GM21360 (cell line): ENCODE measurements around the gene COL25A1.
"Not testable (repeated sequence)": the region's sequence is repeated elsewhere in the genome, so short reads cannot be mapped to it uniquely, and the experiment has no call there.

Source experiments
- ATAC-seq: cut with Tn5 transposase; IDR thresholded peaks from one replicate; pipeline ENCODE4 v1.9.1; 2021; ENCODE audit warnings: mild to moderate bottlenecking, moderate library complexity; ENCODE audit not compliant: unreplicated experiment

Gene COL25A1

GRCh38 chr4:109174224-109174953 is 128.1 kb downstream of the COL25A1 start:
- ATAC-seq = no peak

- no peak for ATAC-seq
Measured at GRCh38 chr4:109172301-109172700, 130.2 kb downstream of the COL25A1 start.

GRCh38 chr4:109171070-109171469 is 131.4 kb downstream of the COL25A1 start:
- ATAC-seq = no peak

DNA sequence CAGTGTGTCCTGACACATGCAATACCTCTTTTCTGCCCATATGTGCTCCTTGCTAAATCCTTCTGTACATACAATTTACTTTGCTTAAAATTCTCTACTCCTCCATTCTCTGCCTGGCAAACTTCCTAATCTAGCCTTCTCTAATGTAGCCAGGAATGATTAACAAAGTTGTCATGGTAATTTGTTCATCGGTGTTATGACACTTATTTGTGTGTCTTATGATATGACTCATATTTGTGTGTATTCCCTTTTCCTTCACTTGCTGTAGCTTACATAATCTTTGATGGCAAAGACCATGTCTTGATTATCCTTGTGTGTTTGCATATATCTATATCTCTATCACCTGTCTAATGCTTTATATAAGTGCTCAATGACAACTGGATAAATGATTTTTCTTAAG is 133.3 kb downstream of the COL25A1 start:
- ATAC-seq = no peak

DNA sequence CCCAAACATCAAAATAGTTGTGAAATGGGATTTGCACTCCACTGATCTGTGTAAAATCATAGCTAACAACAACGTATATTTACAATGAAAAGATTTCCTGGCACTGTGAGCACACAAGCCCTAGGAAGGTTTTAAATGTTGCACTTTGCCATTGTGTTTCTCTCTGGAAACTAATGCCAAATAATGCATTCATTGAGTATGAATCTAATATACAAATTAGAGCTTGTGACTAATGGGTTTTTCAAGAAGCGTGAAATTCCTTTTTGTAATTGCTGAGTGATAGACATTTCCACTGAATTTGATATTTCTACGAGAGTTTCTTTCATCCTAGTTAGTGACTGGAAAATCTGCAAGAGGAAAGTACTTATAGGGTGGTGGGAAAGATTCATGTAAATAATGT is 135.9 kb downstream of the COL25A1 start:
- no peak for ATAC-seq

DNA sequence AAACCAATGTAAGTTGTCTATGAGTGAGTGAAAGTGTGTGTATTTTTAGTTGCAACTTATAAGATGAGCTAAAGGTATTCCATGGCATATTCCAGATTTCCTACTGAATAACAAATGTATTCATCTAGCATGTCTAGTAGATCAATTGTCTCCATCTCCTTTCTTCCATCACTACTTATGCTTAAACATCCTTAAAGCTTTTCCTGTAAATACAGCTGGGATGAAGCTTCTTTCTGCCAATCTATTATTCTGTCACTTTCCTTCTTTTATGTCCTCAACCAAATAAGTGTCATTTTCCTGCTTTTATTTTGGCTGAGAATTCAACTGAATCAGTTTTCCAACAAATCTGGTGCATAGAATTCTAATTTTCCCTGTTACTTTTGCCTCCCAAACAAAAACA is 136.3 kb downstream of the COL25A1 start:
- no peak for ATAC-seq

GRCh38 chr4:109164011-109164410 is 138.4 kb downstream of the COL25A1 start:
- no peak for ATAC-seq

DNA sequence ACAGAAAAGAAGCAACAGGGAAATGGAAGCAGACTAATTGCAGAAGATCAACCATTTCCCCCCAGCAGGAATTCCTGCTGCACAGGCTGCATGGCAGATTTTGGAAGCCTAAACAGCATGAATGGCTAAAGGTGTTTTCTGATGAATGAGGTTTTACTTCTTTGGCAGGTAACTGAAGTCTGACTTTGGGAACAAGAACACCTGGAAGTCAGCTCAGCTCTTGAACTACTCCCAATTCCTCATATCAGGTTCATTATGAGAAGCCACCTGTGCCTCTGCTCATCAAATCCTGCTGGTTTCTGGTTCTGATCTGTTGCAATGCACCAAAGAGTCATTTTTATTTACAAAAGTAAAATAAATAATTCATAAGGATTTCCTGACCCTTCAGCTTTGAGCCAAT is 139.0 kb downstream of the COL25A1 start:
- no peak for ATAC-seq

DNA sequence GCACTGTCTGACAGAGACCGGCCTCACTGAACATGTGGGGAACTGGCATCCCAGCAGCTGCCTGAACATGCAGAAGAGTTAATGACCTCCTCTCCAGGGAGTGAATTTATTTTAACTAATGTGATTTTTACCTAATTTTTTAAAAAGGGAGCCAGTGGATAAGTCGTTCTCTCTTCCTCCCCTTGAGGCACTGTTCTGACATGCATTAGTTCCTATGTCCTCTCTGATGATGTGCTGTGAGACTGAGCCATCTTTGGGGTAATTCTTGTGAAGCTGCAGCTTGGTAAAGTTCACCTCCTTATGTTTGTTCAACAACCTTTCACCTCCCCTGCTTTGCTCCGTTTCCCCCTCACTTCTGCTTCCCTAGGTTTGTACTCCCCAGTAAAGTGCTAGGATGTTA is 139.7 kb downstream of the COL25A1 start:
- no peak for ATAC-seq

DNA sequence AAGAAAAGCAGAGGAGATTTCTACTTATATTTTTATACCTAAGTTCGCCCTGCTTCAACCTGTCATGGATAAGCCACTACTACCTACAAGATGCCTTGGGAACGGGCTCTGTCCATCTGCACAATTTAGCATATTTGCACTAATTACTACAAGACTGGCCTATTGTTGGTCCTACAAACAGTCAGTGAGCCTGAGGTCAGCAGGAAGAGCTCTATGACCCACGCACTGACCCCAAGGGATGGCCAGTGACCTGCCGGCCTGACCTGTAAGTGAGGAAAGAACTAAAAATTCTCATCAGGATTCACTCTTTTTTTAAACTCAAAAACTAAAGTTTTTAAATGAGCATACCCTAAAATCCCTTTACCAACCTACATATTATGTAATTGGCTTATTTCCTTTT is 142.0 kb downstream of the COL25A1 start:
- no peak for ATAC-seq

- ATAC-seq = no peak
Measured at GRCh38 chr4:109157696-109158095, 144.8 kb downstream of the COL25A1 start.

DNA sequence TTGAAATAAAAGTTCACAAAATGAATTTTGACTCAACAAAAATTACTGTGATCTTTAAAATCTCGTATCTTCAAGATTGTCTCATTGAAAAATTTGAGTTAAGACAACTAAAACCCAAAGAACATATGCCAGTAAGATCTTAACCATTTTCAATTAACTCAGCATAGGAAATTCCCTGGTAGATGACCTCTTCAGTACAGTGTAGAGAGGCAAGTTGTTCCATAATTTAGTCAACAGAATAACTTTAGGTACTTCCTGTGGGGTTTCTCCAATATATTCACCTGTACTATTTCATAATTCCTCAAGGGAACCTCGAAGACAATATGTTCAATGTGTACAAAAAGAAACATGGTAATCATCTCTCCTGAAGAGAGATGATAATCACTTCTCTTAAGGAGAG is 145.3 kb downstream of the COL25A1 start:
- no peak for ATAC-seq

DNA sequence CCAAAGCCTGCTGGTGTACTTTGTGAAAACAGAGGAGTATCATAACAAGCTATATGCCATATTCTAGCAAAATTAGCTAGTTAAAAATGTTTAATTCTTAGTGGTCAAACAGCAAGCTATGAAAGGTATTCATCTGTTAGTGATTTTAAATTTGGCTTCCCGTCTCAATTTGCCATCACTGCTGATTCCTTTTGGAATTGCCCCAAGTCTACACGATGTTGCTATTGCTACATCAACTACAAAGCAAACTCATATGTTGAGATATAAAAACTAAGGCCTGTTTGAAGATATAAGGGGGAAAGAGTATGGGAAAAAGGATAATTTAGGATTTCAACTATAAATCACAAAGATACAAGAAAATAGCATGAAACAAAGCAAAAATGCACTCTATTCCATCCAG is 146.1 kb downstream of the COL25A1 start:
- no peak for ATAC-seq

GRCh38 chr4:109155682-109156283 is 146.7 kb downstream of the COL25A1 start:
- no peak for ATAC-seq

GRCh38 chr4:109155084-109155483 is 147.4 kb downstream of the COL25A1 start:
- no peak for ATAC-seq

- ATAC-seq = no peak
Measured at GRCh38 chr4:109154424-109154823, 148.0 kb downstream of the COL25A1 start.

DNA sequence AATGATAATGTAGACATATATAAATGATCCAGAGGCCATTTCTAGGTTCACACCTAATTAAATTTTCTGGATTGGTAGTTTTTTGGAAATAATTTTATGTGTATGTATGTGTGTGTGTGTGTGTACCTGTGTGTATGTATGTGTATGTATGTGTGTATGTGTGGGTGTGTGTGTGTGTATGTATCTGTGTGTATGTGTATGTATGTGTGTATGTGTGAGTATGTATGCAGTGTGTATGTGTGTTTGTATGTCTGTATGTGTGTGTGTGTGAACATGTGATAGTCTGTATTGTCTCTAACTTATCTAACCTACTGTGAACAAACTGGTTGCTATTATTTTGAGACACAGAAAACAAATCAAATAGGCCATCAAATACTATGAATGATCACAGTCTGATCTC is 152.6 kb downstream of the COL25A1 start:
- ATAC-seq = no peak

- ATAC-seq = no peak
Measured at GRCh38 chr4:109148577-109149075, 153.8 kb downstream of the COL25A1 start.

- no peak for ATAC-seq
Measured at GRCh38 chr4:109147135-109147534, 155.3 kb downstream of the COL25A1 start.

- ATAC-seq = no peak
Measured at GRCh38 chr4:109146499-109146898, 156.0 kb downstream of the COL25A1 start.

DNA sequence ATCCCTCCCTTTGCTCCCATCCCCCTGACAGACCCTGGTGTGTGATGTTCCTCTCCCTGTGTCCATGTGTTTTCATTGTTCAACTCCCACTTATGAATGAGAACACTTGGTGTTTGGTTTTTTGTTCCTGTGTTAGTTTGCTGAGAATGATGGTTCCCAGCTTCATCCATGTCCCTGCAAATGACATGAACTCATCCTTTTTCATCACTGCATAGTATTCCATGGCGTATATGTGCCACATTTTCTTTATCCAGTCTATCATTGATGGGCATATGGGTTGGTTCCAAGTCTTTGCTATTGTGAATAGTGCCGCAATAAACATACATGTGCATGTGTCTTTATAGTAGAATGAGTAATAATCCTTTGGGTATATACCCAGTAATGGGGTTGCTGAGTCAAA is 164.3 kb downstream of the COL25A1 start:
- ATAC-seq = not testable (repeated sequence)

- ATAC-seq = no peak
Measured at GRCh38 chr4:109134921-109135320, 167.5 kb downstream of the COL25A1 start.

- no peak for ATAC-seq
Measured at GRCh38 chr4:109134268-109134667, 168.2 kb downstream of the COL25A1 start.
